GM12892 (cell line): ENCODE results near the gene GFER.
"Not testable (repeated sequence)": the region's sequence is repeated elsewhere in the genome, so short reads cannot be mapped to it uniquely, and the experiment has no call there.

Experiments used
- DNase-seq: peaks from one replicate; pipeline ENCODE4 v3.0.0; 2011; ENCODE audit not compliant: insufficient read length
- FAIRE-seq: peaks from 2 replicates; lab custom pipeline; 2011; peaks lifted over from hg19 to GRCh38; lab: Jason Lieb, UNC
- POLR2A ChIP-seq: IDR thresholded peaks from 2 replicates; pipeline ENCODE4 v1.6.1; 2011; ENCODE audit warnings: low read depth, low read length, control low read depth
- POLR2AphosphoS5 ChIP-seq: IDR thresholded peaks from 2 replicates; pipeline ENCODE4 v1.6.1; 2011; ENCODE audit warnings: low read depth, low read length, control low read depth
- TAF1 ChIP-seq: IDR thresholded peaks from 2 replicates; pipeline ENCODE4 v1.6.1; 2011; ENCODE audit warnings: low read depth, mild to moderate bottlenecking, control low read depth, low read length, borderline replicate concordance

Gene GFER

DNA sequence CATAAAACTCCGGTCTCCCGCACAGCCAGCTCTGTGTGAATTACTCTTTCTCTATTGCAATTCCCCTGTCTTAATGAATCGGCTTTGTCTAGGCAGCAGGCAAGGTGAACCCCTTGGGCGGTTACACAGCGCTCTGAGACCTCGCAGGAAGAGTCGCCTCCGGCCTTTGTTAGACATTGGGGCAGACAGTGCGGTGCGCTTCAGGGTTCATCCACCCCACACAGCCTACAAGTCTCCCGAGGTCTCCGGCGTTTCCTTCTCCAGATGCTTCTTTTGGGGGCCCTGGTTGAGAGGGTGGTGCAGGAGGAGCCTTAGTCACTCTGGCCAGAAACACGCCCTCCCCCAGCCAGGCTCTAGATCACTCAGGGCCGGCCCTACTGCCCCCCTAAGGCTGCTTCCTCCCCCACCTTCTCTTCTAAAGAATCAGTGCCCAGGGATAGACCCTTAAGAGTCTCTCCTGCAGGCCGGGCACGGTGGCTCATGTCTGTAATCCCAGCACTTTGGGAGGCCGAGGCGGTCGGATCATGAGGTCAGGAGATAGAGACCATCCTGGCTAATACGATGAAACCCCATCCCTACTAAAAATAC lies 39.3 kb upstream of the GFER start:
- TF ChIP-seq POLR2A: no peak
- no peak for TF ChIP-seq TAF1
- no peak for TF ChIP-seq POLR2AphosphoS5
- FAIRE-seq (no peak), DNase-seq (no peak)

DNA sequence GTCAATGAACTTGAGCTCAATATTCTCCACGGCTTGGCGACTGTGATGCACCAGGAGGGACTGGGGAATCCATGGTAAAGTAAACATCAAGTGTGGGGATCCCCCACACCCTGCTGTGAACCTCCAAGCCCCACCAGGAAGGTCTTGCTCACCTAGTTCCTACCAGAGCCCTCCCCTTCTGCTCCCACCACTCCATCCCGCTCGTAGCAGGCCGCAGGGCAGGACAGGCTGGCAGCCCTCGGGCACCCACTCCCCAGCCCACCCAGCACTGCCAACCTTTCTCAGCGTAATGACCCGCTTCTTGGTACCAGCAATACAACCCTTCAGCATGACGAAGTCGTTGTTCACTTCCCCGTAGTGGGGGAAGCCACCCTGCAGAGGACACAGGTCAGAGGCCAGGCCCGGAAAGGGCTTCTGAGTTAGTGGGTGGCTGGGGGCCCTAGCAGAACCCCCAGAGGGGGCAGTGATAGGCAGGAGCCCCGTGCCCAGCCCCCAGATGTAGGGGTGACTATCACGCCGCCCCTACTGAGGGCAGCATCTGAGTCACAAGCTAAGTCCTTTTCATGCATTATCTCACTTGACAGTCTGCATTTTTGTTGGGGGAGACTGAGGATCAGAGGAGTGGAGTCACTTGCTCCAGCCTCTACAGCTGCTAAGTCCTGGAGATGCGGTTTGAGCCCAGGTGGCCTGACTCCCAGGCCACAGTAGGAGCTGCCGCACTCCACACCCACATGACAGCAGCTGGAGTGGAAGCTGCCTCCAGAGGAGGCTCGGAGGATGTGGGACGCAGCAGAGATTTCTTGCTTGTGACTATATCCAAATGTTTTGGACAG lies 38.2 kb upstream of the GFER start:
- no peak for FAIRE-seq
- TF ChIP-seq TAF1 (no peak), POLR2AphosphoS5 (no peak), POLR2A (no peak)
- DNase-seq: no peak

DNA sequence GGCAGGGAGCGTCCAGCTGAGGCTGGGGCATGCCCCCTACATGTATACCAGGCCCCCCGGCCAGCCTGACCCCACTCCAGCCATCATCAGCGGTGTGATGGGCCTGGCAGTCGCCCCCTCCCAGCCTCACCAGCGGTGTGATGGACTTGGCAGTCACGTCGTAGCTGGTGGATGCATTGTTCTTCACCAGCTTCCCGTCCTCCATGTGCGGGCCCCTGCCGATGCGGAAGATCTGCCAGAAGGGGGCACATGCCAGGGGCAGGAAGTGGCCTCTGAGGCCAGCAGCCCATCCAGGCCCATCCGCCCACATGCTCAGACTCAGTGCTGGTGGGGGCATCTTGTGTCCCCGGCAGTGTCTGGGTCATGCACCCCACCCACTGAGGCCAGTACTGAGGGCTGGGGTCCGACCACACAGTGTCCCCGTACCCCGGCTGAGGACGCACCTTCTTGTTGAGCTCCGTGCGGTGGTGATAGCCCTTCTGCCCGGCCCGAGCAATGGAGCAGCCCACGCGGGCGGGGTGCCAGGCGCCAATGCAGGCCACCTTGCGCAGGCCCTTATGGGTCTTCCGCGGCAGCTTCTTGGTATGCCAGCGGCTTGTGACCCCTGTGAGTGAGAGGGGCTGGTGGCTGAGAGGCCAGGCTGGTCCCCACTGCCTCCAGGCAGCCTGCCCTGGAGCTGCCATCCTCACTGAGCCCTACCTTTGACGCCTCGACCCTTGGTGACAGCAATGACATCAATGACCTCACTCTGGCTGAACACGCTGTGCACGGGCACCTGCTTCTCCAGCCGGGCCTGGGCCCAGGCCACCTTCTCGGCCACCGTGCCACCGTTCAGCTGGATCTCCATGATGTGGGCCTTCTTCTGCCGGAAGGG lies 37.3 kb upstream of the GFER start:
- FAIRE-seq (no peak), DNase-seq (no peak)
- TF ChIP-seq POLR2A: no peak
- TF ChIP-seq TAF1: no peak
- TF ChIP-seq POLR2AphosphoS5: no peak

GRCh38 chr16:1947369-1947670 lies 36.7 kb upstream of the GFER start:
- DNase-seq: no peak
- FAIRE-seq: no peak
- TF ChIP-seq POLR2A: no peak
- no peak for TF ChIP-seq POLR2AphosphoS5
- TF ChIP-seq TAF1: no peak

- TF ChIP-seq POLR2A (no peak), TAF1 (no peak), POLR2AphosphoS5 (no peak)
- FAIRE-seq: no peak
- no peak for DNase-seq
Observed at GRCh38 chr16:1949507-1949906, 34.5 kb upstream of the GFER start.

DNA sequence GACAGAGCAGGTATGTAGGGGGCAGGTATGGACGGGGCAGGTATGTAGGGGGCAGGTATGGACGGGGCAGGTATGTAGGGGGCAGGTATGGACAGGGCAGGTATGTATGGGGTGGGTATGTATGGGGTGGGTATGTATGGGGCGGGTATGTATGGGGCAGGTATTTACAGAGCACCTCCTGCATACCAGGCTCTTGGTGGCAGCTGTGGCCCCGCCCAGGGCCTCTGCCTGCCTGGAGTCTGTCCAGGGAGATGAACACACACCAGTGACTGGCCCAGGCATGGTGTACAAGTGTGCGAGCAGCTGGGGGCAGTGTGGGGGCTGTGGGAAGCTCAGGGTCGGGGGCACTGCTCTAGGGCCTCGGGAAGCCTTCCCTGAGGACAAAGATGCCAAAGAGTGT lies 33.9 kb upstream of the GFER start:
- FAIRE-seq (no peak), DNase-seq (no peak)
- no peak for TF ChIP-seq TAF1
- no peak for TF ChIP-seq POLR2A
- TF ChIP-seq POLR2AphosphoS5: no peak

DNA sequence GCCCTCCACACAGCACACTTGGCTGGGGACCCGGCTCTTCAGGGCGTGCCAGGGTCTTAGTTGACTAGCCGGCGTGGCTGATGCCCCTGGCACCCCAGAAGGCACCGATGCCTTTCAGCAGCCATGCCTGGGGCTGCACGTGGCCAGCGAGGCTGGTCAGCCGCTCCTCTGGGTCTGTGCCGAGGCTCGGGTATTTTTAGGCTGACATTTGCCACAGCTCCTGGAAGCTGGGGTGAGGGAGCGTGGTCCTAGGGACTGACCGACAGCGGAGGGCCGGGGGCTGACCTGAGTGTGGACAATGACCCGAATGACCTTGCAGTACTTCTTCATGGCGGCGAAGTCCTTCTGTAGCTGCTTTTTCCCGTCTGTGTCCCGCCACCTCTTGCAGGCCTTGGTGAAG lies 33.4 kb upstream of the GFER start:
- FAIRE-seq: no peak

GRCh38 chr16:1953734-1954133 lies 30.3 kb upstream of the GFER start:
- DNase-seq (no peak), FAIRE-seq (no peak)
- TF ChIP-seq TAF1: no peak
- no peak for TF ChIP-seq POLR2AphosphoS5
- no peak for TF ChIP-seq POLR2A

More for the DNA sequence above, 33.4 kb upstream of the GFER start:
- no peak for DNase-seq
- TF ChIP-seq POLR2A (no peak), TAF1 (no peak), POLR2AphosphoS5 (no peak)

- not testable (repeated sequence) for FAIRE-seq, DNase-seq
Observed at GRCh38 chr16:1957434-1958142, 26.4 kb upstream of the GFER start.

GRCh38 chr16:1958143-1958491 lies 25.9 kb upstream of the GFER start:
- not testable (repeated sequence) for FAIRE-seq, DNase-seq

DNA sequence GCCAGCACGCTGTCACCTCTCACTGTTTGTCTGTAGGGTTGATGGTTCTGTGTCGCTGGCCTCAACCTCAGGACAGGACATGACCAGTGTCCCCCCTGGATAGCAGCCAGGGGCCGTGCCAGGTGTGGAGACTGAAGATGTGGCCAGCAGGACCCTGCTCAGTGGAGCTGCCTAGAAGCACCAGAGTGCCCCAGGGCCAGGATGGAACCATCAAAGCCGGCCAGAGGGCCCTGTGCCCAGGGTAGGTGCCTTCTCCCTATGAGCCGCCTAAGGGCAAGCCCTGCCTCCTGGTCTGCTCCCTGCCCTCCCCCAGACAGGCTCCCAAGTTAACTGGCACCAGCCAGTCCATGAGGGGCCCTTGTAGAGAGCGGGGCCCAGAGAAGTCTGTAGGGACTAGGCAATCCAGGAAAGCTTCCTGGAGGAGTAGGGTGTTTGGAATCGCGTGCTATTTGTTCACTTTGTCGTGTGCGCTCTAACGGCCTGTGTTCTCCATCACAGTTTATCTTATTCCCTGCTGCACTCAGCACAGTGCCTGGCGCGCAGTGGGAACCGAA lies 25.2 kb upstream of the GFER start:
- no peak for FAIRE-seq
- TF ChIP-seq TAF1 (no peak), POLR2A (no peak), POLR2AphosphoS5 (no peak)
- no peak for DNase-seq
